ENCODE measurements around the gene USP51.
"Not testable (repeated sequence)": the region's sequence is repeated elsewhere in the genome, so short reads cannot be mapped to it uniquely, and the experiment has no call there.

Gene USP51

DNA sequence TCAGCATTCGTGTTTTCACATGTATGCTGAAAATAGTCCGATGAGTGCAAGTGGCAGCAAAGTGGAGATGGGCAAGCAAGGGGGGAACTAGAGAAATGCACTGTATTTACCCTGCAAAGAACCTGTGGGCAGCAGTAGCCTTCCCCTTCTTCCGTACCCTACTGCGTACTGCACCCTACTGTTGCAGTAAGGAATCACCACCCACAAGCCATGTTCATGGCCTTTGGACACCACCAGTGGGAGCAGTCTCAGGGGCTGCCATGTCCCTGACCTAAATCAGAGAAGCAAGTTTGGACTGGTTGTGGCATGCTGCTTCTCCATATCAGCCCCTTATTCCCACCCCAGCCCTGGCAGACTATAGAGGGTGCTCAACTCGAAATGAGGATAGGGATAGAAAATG is 25.6 kb downstream of the USP51 start:
- not testable (repeated sequence) for DNase-seq

DNA sequence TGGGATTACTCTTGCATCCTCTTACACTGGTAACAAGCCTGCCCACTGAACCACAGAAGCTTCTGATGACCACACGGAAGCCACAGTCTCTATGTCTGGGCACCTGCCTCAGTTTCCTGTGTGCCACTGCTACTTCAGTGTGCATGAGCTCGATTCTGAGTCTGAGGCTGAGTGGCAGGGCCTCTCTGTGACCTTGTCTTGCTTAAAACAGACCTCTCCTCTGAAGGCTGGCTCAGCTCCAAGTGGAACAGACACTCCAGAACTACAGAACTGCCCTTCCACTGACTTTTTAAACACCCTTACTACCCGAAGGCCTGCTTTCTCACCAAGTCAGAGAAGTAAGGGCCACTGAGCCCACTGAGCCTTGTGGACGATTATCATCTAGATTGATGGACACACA is 29.7 kb downstream of the USP51 start:
- not testable (repeated sequence) for DNase-seq

DNA sequence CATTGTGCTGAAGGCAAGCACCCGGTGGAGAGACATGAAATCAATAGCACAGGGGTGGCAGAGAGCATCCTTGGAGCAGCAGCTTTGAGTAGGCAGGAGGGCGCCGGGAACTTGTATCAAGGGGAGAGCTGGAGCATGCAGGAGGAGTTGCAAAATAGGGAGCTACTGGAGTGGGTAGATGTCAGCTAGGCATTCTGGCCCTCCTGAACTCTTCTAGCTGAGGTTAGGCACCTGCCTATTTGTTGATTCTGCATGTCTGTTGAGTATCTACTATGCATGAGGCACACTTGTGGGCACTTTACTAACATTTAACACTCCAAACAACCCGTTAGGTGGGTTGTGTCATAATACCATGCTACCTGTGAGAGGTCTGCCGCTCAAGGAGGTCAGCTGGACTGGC is 30.2 kb downstream of the USP51 start:
- not testable (repeated sequence) for DNase-seq

DNA sequence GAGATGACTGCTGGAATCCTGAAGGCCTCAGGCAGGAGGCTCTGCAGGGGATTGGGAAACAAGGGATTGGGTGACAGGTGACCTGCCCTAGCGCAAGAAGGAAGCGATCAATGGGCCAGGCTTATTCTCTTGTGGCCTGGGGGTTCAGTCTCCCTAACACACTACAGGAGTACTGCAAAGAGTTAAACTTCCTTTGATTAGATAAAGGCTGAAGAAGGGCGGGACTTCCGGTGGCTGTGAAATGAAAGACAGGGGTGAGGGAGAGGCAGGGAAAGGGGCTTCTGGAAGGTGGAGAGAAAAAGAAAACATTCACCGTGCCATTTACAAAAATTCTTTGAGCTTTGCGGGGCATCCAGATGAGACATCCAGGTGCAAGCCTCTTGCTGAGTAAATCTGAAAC is 33.9 kb downstream of the USP51 start:
- DNase-seq, result not testable (repeated sequence)

DNA sequence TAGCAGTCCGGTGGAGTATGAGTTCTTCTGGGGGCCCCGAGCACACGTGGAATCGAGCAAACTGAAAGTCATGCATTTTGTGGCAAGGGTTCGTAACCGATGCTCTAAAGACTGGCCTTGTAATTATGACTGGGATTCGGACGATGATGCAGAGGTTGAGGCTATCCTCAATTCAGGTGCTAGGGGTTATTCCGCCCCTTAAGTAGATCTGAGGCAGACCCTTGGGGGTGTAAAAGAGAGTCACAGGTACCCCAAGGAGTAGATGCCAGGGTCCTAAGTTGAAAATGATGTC is 36.9 kb downstream of the USP51 start:
- DNase-seq, result no peak

DNA sequence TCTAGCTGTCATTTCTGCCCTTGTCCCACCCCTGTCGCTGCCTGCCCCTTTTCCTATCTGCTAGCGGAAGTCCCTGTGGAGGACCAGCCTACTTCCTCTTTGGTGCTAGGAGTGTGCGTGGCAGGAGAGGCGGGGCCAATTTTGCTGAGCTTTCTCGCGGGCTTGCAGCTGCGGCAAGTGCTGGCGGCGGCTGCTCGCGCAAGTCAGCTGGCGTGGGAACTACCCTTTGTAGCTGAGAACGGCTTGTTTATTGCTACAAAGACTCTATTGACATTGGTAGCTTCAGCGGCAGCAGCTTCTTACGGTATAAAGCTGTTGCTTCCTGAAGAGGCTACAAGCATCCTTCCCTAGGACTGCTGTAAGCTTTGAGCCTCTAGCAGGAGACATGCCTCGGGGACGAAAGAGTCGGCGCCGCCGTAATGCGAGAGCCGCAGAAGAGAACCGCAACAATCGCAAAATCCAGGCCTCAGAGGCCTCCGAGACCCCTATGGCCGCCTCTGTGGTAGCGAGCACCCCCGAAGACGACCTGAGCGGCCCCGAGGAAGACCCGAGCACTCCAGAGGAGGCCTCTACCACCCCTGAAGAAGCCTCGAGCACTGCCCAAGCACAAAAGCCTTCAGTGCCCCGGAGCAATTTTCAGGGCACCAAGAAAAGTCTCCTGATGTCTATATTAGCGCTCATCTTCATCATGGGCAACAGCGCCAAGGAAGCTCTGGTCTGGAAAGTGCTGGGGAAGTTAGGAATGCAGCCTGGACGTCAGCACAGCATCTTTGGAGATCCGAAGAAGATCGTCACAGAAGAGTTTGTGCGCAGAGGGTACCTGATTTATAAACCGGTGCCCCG is 37.4 kb downstream of the USP51 start, which contains the start of gene MAGEH1:
TSS of gene MAGEH1 (plus strand) at position 138 of the 843 bp plus-strand sequence. CDS start at position 386, 248 bp downstream.
- DNase-seq, result peak; percentile 2

DNA sequence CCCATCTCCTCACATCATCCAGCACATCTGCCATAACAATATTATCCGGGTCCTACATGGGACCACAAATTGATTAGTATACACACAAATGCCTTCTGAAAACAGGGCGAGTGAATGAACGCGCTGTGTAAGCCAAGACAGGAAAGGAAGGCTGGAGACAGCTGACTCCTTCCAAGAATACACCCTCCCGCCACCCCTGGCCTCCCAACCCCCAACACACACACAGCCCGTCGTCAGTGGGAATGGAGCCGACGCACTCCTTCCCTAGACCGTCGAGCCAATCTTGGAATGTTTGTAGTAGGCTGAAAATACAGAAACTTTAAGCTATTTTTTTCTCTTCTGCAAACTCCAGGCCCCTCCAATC is 38.0 kb downstream of the USP51 start:
- no peak for DNase-seq

DNA sequence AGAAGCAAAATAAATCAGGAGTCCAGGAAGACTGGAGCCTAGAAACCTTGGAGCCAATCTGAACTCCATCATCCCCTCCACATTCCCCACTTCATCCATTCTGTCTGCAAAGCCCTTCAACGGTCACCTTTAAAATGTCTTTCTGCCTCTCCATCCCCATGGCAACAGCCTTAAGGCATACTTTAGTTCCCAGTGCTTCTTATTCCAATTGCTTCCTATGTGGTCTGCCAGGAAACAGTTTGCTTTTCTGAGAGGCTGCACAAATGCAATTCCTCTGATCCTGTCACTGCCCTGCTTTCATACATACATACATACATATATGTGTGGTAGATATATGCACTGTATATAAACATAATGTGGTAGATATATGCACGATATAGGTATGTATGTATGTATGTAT is 38.5 kb downstream of the USP51 start:
- DNase-seq, result no peak

DNA sequence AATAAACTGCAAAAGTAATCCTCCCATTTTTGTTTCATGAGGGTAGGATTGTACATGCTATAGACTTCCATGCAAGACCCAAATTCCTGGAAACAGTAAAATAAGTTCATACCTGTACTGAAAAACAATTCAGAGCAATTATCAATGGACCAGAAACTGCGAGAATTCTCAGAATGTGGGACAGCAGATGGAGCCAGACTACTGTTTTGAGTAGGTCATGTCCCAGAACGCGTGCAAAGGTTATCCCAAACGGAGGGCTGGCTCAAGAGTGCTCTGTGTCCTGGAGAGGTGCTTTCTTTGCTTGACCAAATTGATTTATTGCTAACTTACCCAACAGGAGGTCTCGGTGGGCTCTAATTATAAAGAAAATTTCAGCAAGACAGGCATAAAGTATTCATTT is 39.4 kb downstream of the USP51 start:
- no peak for DNase-seq

DNA sequence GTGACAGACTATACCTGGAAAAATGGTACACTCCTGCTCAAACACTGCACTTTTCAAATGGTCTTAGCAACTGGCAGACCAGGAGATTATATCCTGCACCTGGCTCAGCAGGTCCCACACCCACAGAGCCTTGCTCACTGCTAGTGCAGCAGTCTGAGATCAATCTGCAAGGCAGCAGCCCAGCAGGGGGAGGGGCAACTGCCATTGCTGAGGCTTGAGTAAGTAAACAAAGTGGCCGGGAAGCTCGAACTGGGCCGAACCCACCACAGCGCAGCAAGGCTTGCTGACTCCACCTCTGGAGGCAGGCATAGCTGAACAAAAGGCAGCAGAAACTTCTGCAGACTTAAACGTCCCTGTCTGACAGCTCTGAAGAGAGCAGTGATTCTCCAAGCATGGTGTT is 46.2 kb downstream of the USP51 start:
- DNase-seq, result not testable (repeated sequence)

Measured in GF-D8 (cell line).